HepG2 (cell line): ENCODE measurements around the gene H1-8. TPM values are rescaled to one million over a fixed set of nuclear protein-coding genes. Genes with fewer than 3 reads are reported as not detected.

ENCODE experiments used
- ATAC-seq: fragments of 200-7000 bp; cut with Tn5 transposase; 3 replicates; pipeline ENCODE4 v1.9.1; 2020; ENCODE audit warnings: mild to moderate bottlenecking, moderate library complexity
- BruUV-seq: library from RNA; stranded (reverse); fragments of 400-500 nt; replicated peaks from 2 replicates; lab custom pipeline; 2021; lab: Mats Ljungman, UMichigan
- CTCF ChIA-PET: fragments of 300-600 bp; formaldehyde crosslinking; extraction: SDS; loops from one replicate; lab custom pipeline; 2021; ENCODE audit warnings: low total read pairs, inconsistent platforms, low intra/inter-chr PET ratio; lab: Yijun Ruan, JAX
- POLR2A ChIA-PET: fragments of 350-600 bp; sonication (Branson Sonifier 250); formaldehyde crosslinking; loops from one replicate; lab custom pipeline; 2020; ENCODE audit warnings: antibody characterized with exemption, inconsistent platforms; lab: Yijun Ruan, JAX
- DNase-seq: peaks from one replicate; pipeline ENCODE4 v3.0.0-alpha.2; 2015; ENCODE audit warnings: low spot score
- FAIRE-seq: peaks from 3 replicates; lab custom pipeline; 2011; peaks lifted over from hg19 to GRCh38; lab: Jason Lieb, UNC
- H2AFZ ChIP-seq: one replicate; pipeline ENCODE4 v1.6.1; 2011; ENCODE audit warnings: low read length, inconsistent platforms
- H3K27ac ChIP-seq: fragments of 300-600 bp; 3 replicates; pipeline ENCODE4 v1.8.0; 2011; ENCODE audit warnings: mixed run types, mild to moderate bottlenecking, mixed read lengths, low read length, inconsistent platforms; ENCODE audit not compliant: insufficient read depth; ENCODE audit errors: extremely low read length
- H3K27me3 ChIP-seq, 2 experiments: fragments of 200-600 bp in 1 of 2; 2 replicates in 1 of 2; 3 replicates in 1 of 2; pipeline versions ENCODE4 v1.6.0 to v1.8.0; 2011; ENCODE audit warnings: low read length in 2 of 2, mild to moderate bottlenecking in 2 of 2, moderate library complexity in 2 of 2, inconsistent platforms in 1 of 2; ENCODE audit not compliant: insufficient read depth in 2 of 2, control insufficient read depth in 1 of 2
- H3K36me3 ChIP-seq, 2 experiments: fragments of 200-600 bp in 1 of 2; replicated peaks in 1 of 2; 2 replicates in 1 of 2; 3 replicates in 1 of 2; pipeline versions ENCODE4 v1.5.1 to v1.8.0; 2011; ENCODE audit warnings: low read length in 2 of 2, inconsistent platforms in 1 of 2; ENCODE audit not compliant: insufficient read depth in 2 of 2, control insufficient read depth in 1 of 2
- H3K4me1 ChIP-seq: 2 replicates; pipeline ENCODE4 v1.5.1; 2012; ENCODE audit warnings: low read length, inconsistent platforms; ENCODE audit not compliant: insufficient read depth
- H3K4me2 ChIP-seq: 2 replicates; pipeline ENCODE4 v1.6.0; 2011; ENCODE audit warnings: low read depth, low read length, inconsistent platforms
- H3K4me3 ChIP-seq, 3 experiments: fragments of 200-600 bp in 1 of 3; sonication (generic), shearing (Covaris generic) in 1 of 3; replicated peaks in 1 of 3; 2 replicates each; pipeline ENCODE4 v1.5.1; 2011 to 2016; ENCODE audit warnings: low read length in 3 of 3, inconsistent platforms in 2 of 3, low read depth in 2 of 3, mild to moderate bottlenecking in 2 of 3, control low read depth in 1 of 3, mixed read lengths in 1 of 3; ENCODE audit not compliant: insufficient read depth in 1 of 3
- H3K79me2 ChIP-seq: one replicate; pipeline ENCODE4 v1.6.1; 2011; ENCODE audit warnings: low read length, inconsistent platforms; ENCODE audit not compliant: insufficient read depth
- H3K9ac ChIP-seq: 2 replicates; pipeline ENCODE4 v1.6.0; 2011; ENCODE audit warnings: mild to moderate bottlenecking, low read depth, low read length, inconsistent platforms; ENCODE audit not compliant: insufficient read depth
- H3K9me3 ChIP-seq: 2 replicates; pipeline ENCODE4 v1.5.1; 2012; ENCODE audit warnings: mild to moderate bottlenecking, low read length
- H4K20me1 ChIP-seq: 2 replicates; pipeline ENCODE4 v1.6.0; 2011; ENCODE audit warnings: inconsistent platforms, mild to moderate bottlenecking, low read length, moderate library complexity; ENCODE audit not compliant: insufficient read depth
- ARNTL ChIP-seq: sonication (generic); formaldehyde crosslinking; IDR thresholded peaks from 2 replicates; pipeline ENCODE4 v1.4.0; 2020; ENCODE audit warnings: mild to moderate bottlenecking, missing genetic modification reagents
- ELF1 ChIP-seq: sonication (generic); formaldehyde crosslinking; IDR thresholded peaks from 2 replicates; pipeline ENCODE4 v1.4.0; 2020; ENCODE audit warnings: missing genetic modification reagents
- FOXO1 ChIP-seq: sonication (generic); formaldehyde crosslinking; IDR thresholded peaks from 2 replicates; pipeline ENCODE4 v1.4.0; 2020; ENCODE audit warnings: missing genetic modification reagents
- IKZF1 ChIP-seq: fragments of 450-650 bp; IDR thresholded peaks from 2 replicates; pipeline ENCODE4 v1.7.1; 2016
- MTERF4 ChIP-seq: sonication (generic); formaldehyde crosslinking; IDR thresholded peaks from 2 replicates; pipeline ENCODE4 v1.8.0; 2023; ENCODE audit warnings: mild to moderate bottlenecking, missing genetic modification reagents
- NCOA2 ChIP-seq: sonication (generic); formaldehyde crosslinking; IDR thresholded peaks from 2 replicates; pipeline ENCODE4 v1.8.0; 2022; ENCODE audit warnings: inconsistent platforms
- NR3C1 ChIP-seq: sonication (generic); formaldehyde crosslinking; IDR thresholded peaks from 2 replicates; pipeline ENCODE4 v1.4.0; 2020; ENCODE audit warnings: missing genetic modification reagents
- PAXIP1 ChIP-seq: sonication (generic); formaldehyde crosslinking; conservative IDR thresholded peaks from 2 replicates; pipeline ENCODE4 v1.4.0; 2020; ENCODE audit warnings: mild to moderate bottlenecking, missing genetic modification reagents, moderate library complexity
- RBFOX2 ChIP-seq: fragments of 200-400 bp; formaldehyde crosslinking; IDR thresholded peaks from 2 replicates; pipeline ENCODE4 v1.6.1; 2017; ENCODE audit warnings: low read depth, mild to moderate bottlenecking, low read length
- RFX3 ChIP-seq: IDR thresholded peaks from 2 replicates; pipeline ENCODE4 v1.6.1; 2016; ENCODE audit warnings: missing biosample characterization, missing genetic modification reagents
- SRSF1 ChIP-seq: fragments of 200-400 bp; formaldehyde crosslinking; optimal IDR thresholded peaks from 2 replicates; pipeline ENCODE3; 2017; ENCODE audit warnings: mild to moderate bottlenecking, low read depth, low read length, moderate library complexity
- TRIM22 ChIP-seq: fragments of 450-650 bp; IDR thresholded peaks from 2 replicates; pipeline ENCODE4 v1.6.1; 2017
- XBP1 ChIP-seq: sonication (generic); formaldehyde crosslinking; IDR thresholded peaks from 2 replicates; pipeline ENCODE4 v1.5.0; 2020; ENCODE audit warnings: missing genetic modification reagents
- ZNF30 ChIP-seq: sonication (generic); formaldehyde crosslinking; IDR thresholded peaks from 2 replicates; pipeline ENCODE4 v1.5.0; 2020; ENCODE audit warnings: mild to moderate bottlenecking, missing genetic modification reagents
- ZNF773 ChIP-seq: sonication (generic); formaldehyde crosslinking; IDR thresholded peaks from 2 replicates; pipeline ENCODE4 v1.4.0; 2020; ENCODE audit warnings: missing genetic modification reagents, borderline replicate concordance
- ZNF788 ChIP-seq: sonication (generic); formaldehyde crosslinking; IDR thresholded peaks from 2 replicates; pipeline ENCODE4 v1.5.0; 2020; ENCODE audit warnings: mild to moderate bottlenecking, missing genetic modification reagents, borderline replicate concordance
- WGBS: methylation state at CpG from one replicate; pipeline ENCODE4 v1.1.6; 2017; ENCODE audit warnings: low lambda C conversion rate; 5-methylcytosine and 5-hydroxymethylcytosine counted together
- in situ Hi-C: cut with HindIII; loops from 2 replicates; pipeline ENCODE4 v1.10.0; 2017; ENCODE audit warnings: low pct_unique_long_range_greater_than_20kb; ENCODE audit not compliant: extremely low pct_ligation_motif_present
- intact Hi-C: fragments of 100-400 bp; cut with micrococcal nuclease; formaldehyde crosslinking; loops from one replicate; pipeline ENCODE4 v1.10.0; 2022; ENCODE audit not compliant: unreplicated experiment
- polyA plus RNA-seq, 8 experiments: library from polyadenylated mRNA; depleted of rRNA in 3 of 8; stranded (reverse) in 7 of 8; unstranded in 1 of 8; fragments of >200 nt; fragmentation: Illumina TruSeq in 4 of 8; extraction: Trizol in 4 of 8; gene quantifications; 2 replicates each; pipeline versions ENCODE4 v1.2.1 to v1.2.3, GENCODE V29; 2011 to 2016; ENCODE audit warnings: low read depth in 4 of 8, missing spikeins in 1 of 8, mixed read lengths in 1 of 8; ENCODE audit not compliant: insufficient read depth in 1 of 8
- total RNA-seq, 5 experiments: library from RNA; depleted of rRNA; stranded (reverse); fragments of >200 nt; fragmentation: Illumina TruSeq; extraction: Trizol; gene quantifications; 2 replicates each; pipeline ENCODE4 v1.2.3, GENCODE V29; 2016; ENCODE audit warnings: low read depth in 1 of 5

H1-8 gene
- total and polyA plus RNA-seq, 2 of the 13 experiments (the other 11 are each of a cell fraction or from before 2014, with no cell fraction given), result 0.08 TPM; not detected in 1

- TF ChIP-seq MTERF4 (CRISPR knock-in tag), result 0 out of 2 replicates have a peak, but pooled peaks have one; percentile 4
- TF ChIP-seq ELF1 (CRISPR knock-in tag), result no peak
- no peak for TF ChIP-seq TRIM22
- TF ChIP-seq ZNF30 (CRISPR knock-in tag), result no peak
- no peak for TF ChIP-seq XBP1 (CRISPR knock-in tag)
- no peak for TF ChIP-seq ARNTL
- TF ChIP-seq ZNF773 (CRISPR knock-in tag), result no peak
- TF ChIP-seq RFX3 (CRISPR knock-in tag), result no peak
Measured at GRCh38 chr3:129558081-129558771, 15.3 kb downstream of the H1-8 start (continued).

- Histone ChIP-seq H3K27ac (peak overlapping the region; percentile 69), H3K9me3 (no peaks in the 10 kb centered on the region), H3K4me1 (peaks cover 34% of the 10 kb centered on the region), H3K36me3 (peaks cover 9 to 17% of the 10 kb centered on the region in 2 experiments; a peak in 4 of 5 replicates), H3K79me2 (no peaks in the 10 kb centered on the region), H2AFZ (no peak overlapping the region), H4K20me1 (no peaks in the 10 kb centered on the region), H3K9ac (peak overlapping the region; percentile 24; the same call in 1 of the 2 replicates), H3K4me3 (no peak overlapping the region; a peak in 1 of 6 replicates), H3K27me3 (no peaks in the 10 kb centered on the region; a peak in 1 of 5 replicates), H3K4me2 (no peak overlapping the region)
- DNase-seq, result peak; percentile 74
- POLR2A ChIA-PET, result interaction anchor here (0.9 to 2.2 kb wide), 6 partner anchors 18 to 67 kb away, joined by 3 to 12 read pairs (median 8); no protein-coding TSS in a partner anchor
- intact Hi-C loops, result loop anchor here (10.0 kb wide), 1 partner anchor 64 kb away; no protein-coding TSS in a partner anchor
- in situ Hi-C loops, result no loop called here
- no peak for FAIRE-seq
- peak; percentile 70 for ATAC-seq
- no TSS peak for BruUV-seq
- CTCF ChIA-PET, result no interaction called here
- WGBS, result 96% methylated on average over 7 of the region's 11 CpGs
- no peak for TF ChIP-seq ZNF773 (CRISPR knock-in tag)
- no peak for TF ChIP-seq SRSF1
- peak; percentile 78 for TF ChIP-seq PAXIP1 (CRISPR knock-in tag)
- no peak for TF ChIP-seq NR3C1 (CRISPR knock-in tag)
- no peak for TF ChIP-seq IKZF1
- peak; percentile 76 for TF ChIP-seq NCOA2
- no peak for TF ChIP-seq RBFOX2
- 0 out of 2 replicates have a peak, but pooled peaks have one; percentile 61 for TF ChIP-seq ZNF788 (CRISPR knock-in tag)
- TF ChIP-seq FOXO1 (CRISPR knock-in tag), result peak; percentile 21; the same call in 1 of the 2 replicates
Measured at GRCh38 chr3:129558772-129559564, 16.0 kb downstream of the H1-8 start.
